Stimulated activated CD4-positive, alpha-beta T cell treated with anti-CD3 and anti-CD28 coated beads, Interleukin-12 subunit alpha, Interleukin-12 subunit beta, amount 100 ng/mL, for 24 hours (primary cell): ENCODE measurements around the gene CERKL.

ENCODE experiments used
- DNase-seq, 2 experiments: peaks; one replicate each; pipeline ENCODE4 v3.0.0-alpha.2; 2020; ENCODE audit warnings: low read depth in 2 of 2

CERKL gene

GRCh38 chr2:181626671-181627070 lies 30.2 kb downstream of the CERKL start:
- no peak for DNase-seq

- DNase-seq, result no peak
Measured at GRCh38 chr2:181623159-181623558, 33.7 kb downstream of the CERKL start.

GRCh38 chr2:181621779-181622490 lies 35.0 kb downstream of the CERKL start:
- DNase-seq, result no peak

GRCh38 chr2:181619516-181619915 lies 37.4 kb downstream of the CERKL start:
- no peak for DNase-seq

- no peak for DNase-seq
Measured at GRCh38 chr2:181616715-181617114, 40.2 kb downstream of the CERKL start.

GRCh38 chr2:181614874-181615638 lies 41.8 kb downstream of the CERKL start:
- no peak for DNase-seq

- no peak for DNase-seq
Measured at GRCh38 chr2:181613241-181613640, 43.7 kb downstream of the CERKL start.

- no peak for DNase-seq
Measured at GRCh38 chr2:181607629-181608590, 49.0 kb downstream of the CERKL start.

GRCh38 chr2:181605889-181606837 lies 50.7 kb downstream of the CERKL start:
- no peak for DNase-seq

- DNase-seq, result no peak
Measured at GRCh38 chr2:181602017-181602416, 54.9 kb downstream of the CERKL start.

GRCh38 chr2:181596556-181596955 lies 60.3 kb downstream of the CERKL start:
- DNase-seq, result no peak

GRCh38 chr2:181594322-181594721 lies 62.6 kb downstream of the CERKL start:
- no peak for DNase-seq

- DNase-seq, result no peak
Measured at GRCh38 chr2:181589779-181590178, 67.1 kb downstream of the CERKL start.

- DNase-seq, result no peak
Measured at GRCh38 chr2:181588546-181588945, 68.4 kb downstream of the CERKL start.

GRCh38 chr2:181586569-181587081 lies 70.3 kb downstream of the CERKL start:
- DNase-seq, result no peak

- DNase-seq, result no peak
Measured at GRCh38 chr2:181585732-181586131, 71.2 kb downstream of the CERKL start.

- DNase-seq, result no peak
Measured at GRCh38 chr2:181581534-181581933, 75.4 kb downstream of the CERKL start.

- DNase-seq, result no peak
Measured at GRCh38 chr2:181578829-181579228, 78.1 kb downstream of the CERKL start.

GRCh38 chr2:181576431-181576830 lies 80.5 kb downstream of the CERKL start:
- DNase-seq, result no peak

- no peak for DNase-seq
Measured at GRCh38 chr2:181575650-181576025, 81.3 kb downstream of the CERKL start.
